GM06990 (cell line): Measurements from ENCODE around the gene GAGE12G.

Experiments
- DNase-seq: peaks from one replicate; pipeline ENCODE4 v3.0.0-alpha.2; 2011; ENCODE audit not compliant: insufficient read length; ENCODE audit errors: extremely low read depth
- H3K27me3 ChIP-seq: replicated peaks from 2 replicates; pipeline ENCODE4 v1.6.0; 2011; ENCODE audit warnings: low read length; ENCODE audit not compliant: control insufficient read depth, insufficient read depth
- H3K36me3 ChIP-seq: 2 replicates; pipeline ENCODE4 v1.5.1; 2011; ENCODE audit warnings: low read length; ENCODE audit not compliant: control insufficient read depth, insufficient read depth
- H3K4me3 ChIP-seq: replicated peaks from 2 replicates; pipeline ENCODE4 v1.5.1; 2011; ENCODE audit warnings: low read depth, mild to moderate bottlenecking, control low read depth, low read length
- CTCF ChIP-seq: IDR thresholded peaks from 2 replicates; pipeline ENCODE4 v1.5.1; 2011; ENCODE audit warnings: low read length, control low read depth, mild to moderate bottlenecking, inconsistent platforms; ENCODE audit not compliant: insufficient read depth, poor library complexity, severe bottlenecking

Gene GAGE12G

GRCh38 chrX:49610718-49611310 is 40.6 kb downstream of the GAGE12G start:
- no peak for TF ChIP-seq CTCF
- no peaks in the 10 kb centered on the region for H3K27me3 ChIP-seq
- no peak for DNase-seq
- no peaks in the 10 kb centered on the region for H3K36me3 ChIP-seq
- H3K4me3 ChIP-seq: no peak overlapping the region

DNA sequence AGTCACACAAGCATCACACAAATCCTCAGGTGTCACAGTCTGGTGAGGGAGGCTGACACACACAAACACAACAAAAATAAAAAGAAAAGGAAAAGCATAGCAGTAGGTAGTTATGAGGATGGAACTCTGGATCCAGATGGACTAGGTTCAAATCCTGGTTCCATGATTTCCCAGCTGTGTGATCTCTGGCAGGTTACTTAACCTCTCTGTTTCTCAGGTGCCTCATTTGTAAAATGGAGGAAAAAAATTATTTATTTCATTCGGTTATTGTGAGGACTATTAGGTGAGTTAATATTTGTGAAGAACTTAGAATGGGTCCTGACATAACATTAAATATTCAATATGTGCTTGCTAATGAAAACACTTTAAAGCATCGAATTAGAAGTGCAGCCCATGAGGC is 48.4 kb downstream of the GAGE12G start:
- no peak for DNase-seq
- H3K36me3 ChIP-seq: no peaks in the 10 kb centered on the region
- H3K4me3 ChIP-seq: no peak overlapping the region
- no peaks in the 10 kb centered on the region for H3K27me3 ChIP-seq
- TF ChIP-seq CTCF: no peak
